HG03460 (cell line): ENCODE measurements around the gene MS4A6E.
"Not testable (repeated sequence)": the region's sequence is repeated elsewhere in the genome, so short reads cannot be mapped to it uniquely, and the experiment has no call there.

ENCODE experiments used
- ATAC-seq: cut with Tn5 transposase; IDR thresholded peaks from one replicate; pipeline ENCODE4 v1.9.1; 2021; ENCODE audit not compliant: unreplicated experiment

The MS4A6E gene

GRCh38 chr11:60334005-60334620 is 7.1 kb downstream of the MS4A6E start:
- peak; percentile 57 for ATAC-seq

GRCh38 chr11:60336767-60337391 is 9.8 kb downstream of the MS4A6E start:
- no peak for ATAC-seq

GRCh38 chr11:60338053-60338452 is 11.0 kb downstream of the MS4A6E start:
- no peak for ATAC-seq

- no peak for ATAC-seq
Observed at GRCh38 chr11:60339356-60339755, 12.3 kb downstream of the MS4A6E start.

- ATAC-seq = no peak
Observed at GRCh38 chr11:60343094-60343704, 16.1 kb downstream of the MS4A6E start.

- no peak for ATAC-seq
Observed at GRCh38 chr11:60344146-60344545, 17.1 kb downstream of the MS4A6E start.

- no peak for ATAC-seq
Observed at GRCh38 chr11:60345489-60345888, 18.4 kb downstream of the MS4A6E start.

- no peak for ATAC-seq
Observed at GRCh38 chr11:60347084-60347797, 20.2 kb downstream of the MS4A6E start.

- no peak for ATAC-seq
Observed at GRCh38 chr11:60348116-60348515, 21.1 kb downstream of the MS4A6E start.

- ATAC-seq = no peak
Observed at GRCh38 chr11:60349990-60350389, 22.9 kb downstream of the MS4A6E start.

- no peak for ATAC-seq
Observed at GRCh38 chr11:60357771-60358170, 30.7 kb downstream of the MS4A6E start.

GRCh38 chr11:60360621-60361020 is 33.6 kb downstream of the MS4A6E start:
- no peak for ATAC-seq

GRCh38 chr11:60362241-60362640 is 35.2 kb downstream of the MS4A6E start:
- ATAC-seq = no peak

GRCh38 chr11:60363542-60364470 is 36.8 kb downstream of the MS4A6E start:
- peak; percentile 77 for ATAC-seq

GRCh38 chr11:60366262-60366904 is 39.3 kb downstream of the MS4A6E start:
- ATAC-seq = not testable (repeated sequence)

- ATAC-seq = peak; percentile 74
Observed at GRCh38 chr11:60367009-60367408, 40.0 kb downstream of the MS4A6E start.

GRCh38 chr11:60367896-60368295 is 40.8 kb downstream of the MS4A6E start:
- ATAC-seq = no peak

GRCh38 chr11:60370252-60370810 is 43.3 kb downstream of the MS4A6E start:
- no peak for ATAC-seq

- no peak for ATAC-seq
Observed at GRCh38 chr11:60370811-60371298, 43.8 kb downstream of the MS4A6E start.

GRCh38 chr11:60371386-60371785 is 44.3 kb downstream of the MS4A6E start:
- ATAC-seq = no peak
